ENCODE measurements around the gene POM121L2. TPM values are rescaled to one million over a fixed set of nuclear protein-coding genes. Genes with fewer than 3 reads are reported as not detected.
A peak's percentile ranks its signal among the peaks of the same experiment; 100 is the strongest.

The POM121L2 gene
- total and polyA plus RNA-seq, 10 of the 15 experiments (the other 5 are each of a cell fraction or from before 2014, with no cell fraction given), result 0.04 TPM; not detected in 9

- TF ChIP-seq BCL11A (IDR thresholded peaks at IDR 0.05; ENCODE audit: low read depth, low read length), result no peak
- no peak for TF ChIP-seq ATF3 (IDR thresholded peaks at IDR 0.05; ENCODE audit: borderline replicate concordance, extremely low read depth, low read depth, low read length)
- TF ChIP-seq PKNOX1 (IDR thresholded peaks at IDR 0.05), result peak; percentile 54; the same call in 1 of the 2 replicates
- no peak for TF ChIP-seq ZBTB33 (IDR thresholded peaks at IDR 0.05)
- TF ChIP-seq ETV6 (conservative IDR thresholded peaks at IDR 0.05 in 1 of 2, IDR thresholded peaks at IDR 0.05 in 1 of 2; ENCODE audit: borderline replicate concordance in 1 of 2, low read depth in 1 of 2), result no peak
- TF ChIP-seq IKZF2 (IDR thresholded peaks at IDR 0.05), result peak; percentile 19 to 42; a peak in 2 of 4 replicates
- no peak for TF ChIP-seq NRF1 (conservative IDR thresholded peaks at IDR 0.05; ENCODE audit: low read depth, low read length)
- no peak for TF ChIP-seq KDM1A (IDR thresholded peaks at IDR 0.05; ENCODE audit: borderline replicate concordance)
- 0 out of 3 replicates have a peak, but pooled peaks have one; percentile 11 for TF ChIP-seq POU2F2 (IDR thresholded peaks at IDR 0.05; ENCODE audit: borderline replicate concordance, low read depth, low read length)
- TF ChIP-seq CBX5 (IDR thresholded peaks at IDR 0.05; ENCODE audit: low read depth), result no peak
- TF ChIP-seq SMAD1 (IDR thresholded peaks at IDR 0.05; ENCODE audit: low read depth, partially characterized antibody), result no peak
- no peak for TF ChIP-seq SPI1 (IDR thresholded peaks at IDR 0.05; ENCODE audit: borderline replicate concordance, insufficient read depth, low read depth, low read length)
- TF ChIP-seq NBN (IDR thresholded peaks at IDR 0.05), result 0 out of 2 replicates have a peak, but pooled peaks have one; percentile 44
These were observed at the start of gene POM121L2 (continued) for GRCh38 chr6:27312146-27312949.

All from GM12878 (cell line).